PC-3 (cell line): ENCODE measurements around the gene ACSS3. TPM values are rescaled to one million over a fixed set of nuclear protein-coding genes. Genes with fewer than 3 reads are reported as not detected.
A peak's percentile ranks its signal among the peaks of the same experiment; 100 is the strongest.
"Not testable (repeated sequence)": the region's sequence is repeated elsewhere in the genome, so short reads cannot be mapped to it uniquely, and the experiment has no call there.

Experiments used
- ATAC-seq: fragments of 200-7000 bp; cut with Tn5 transposase; 2 replicates; pipeline ENCODE4 v1.9.1; 2020; ENCODE audit warnings: mild to moderate bottlenecking, moderate library complexity
- BruUV-seq: library from RNA; stranded (reverse); fragments of 400-500 nt; replicated peaks from 2 replicates; lab custom pipeline; 2021; lab: Mats Ljungman, UMichigan
- CTCF ChIA-PET: fragments of 300-600 bp; sonication (Branson Sonifier 250); formaldehyde crosslinking; loops from one replicate; lab custom pipeline; 2022; ENCODE audit warnings: antibody characterized with exemption; lab: Charles Lee
- POLR2A ChIA-PET: fragments of 300-600 bp; sonication (Branson Sonifier 250); formaldehyde crosslinking; loops from one replicate; lab custom pipeline; 2022; ENCODE audit warnings: antibody characterized with exemption; ENCODE audit not compliant: unreplicated experiment; lab: Charles Lee
- DNase-seq: peaks from one replicate; pipeline ENCODE4 v3.0.0-alpha.2; 2015
- H2AFZ ChIP-seq: fragments of 300-600 bp; sonication (generic); 2 replicates; pipeline ENCODE4 v1.6.0; 2016; ENCODE audit warnings: antibody characterized with exemption, low read length
- H3F3A ChIP-seq: fragments of 300-600 bp; sonication (generic); one replicate; pipeline ENCODE4 v1.6.0; 2017; ENCODE audit warnings: antibody characterized with exemption, low read length, control low read depth, mild to moderate bottlenecking; ENCODE audit not compliant: unreplicated experiment
- H3K27ac ChIP-seq: fragments of 300-600 bp; sonication (generic); 2 replicates; pipeline ENCODE4 v1.5.1; 2016; ENCODE audit warnings: mild to moderate bottlenecking, low read length
- H3K27me3 ChIP-seq: fragments of 300-600 bp; sonication (generic); 2 replicates; pipeline ENCODE4 v1.6.1; 2016; ENCODE audit warnings: low read length, mixed read lengths
- H3K36me3 ChIP-seq: fragments of 300-600 bp; sonication (generic); 2 replicates; pipeline ENCODE4 v1.6.1; 2016; ENCODE audit warnings: low read depth, mixed run types, low read length, mixed read lengths
- H3K4me1 ChIP-seq: fragments of 300-600 bp; sonication (generic); 2 replicates; pipeline ENCODE4 v1.5.1; 2016; ENCODE audit warnings: low read length; ENCODE audit not compliant: insufficient read depth
- H3K4me2 ChIP-seq: fragments of 300-600 bp; sonication (generic); 2 replicates; pipeline ENCODE4 v1.6.0; 2016; ENCODE audit warnings: low read length
- H3K4me3 ChIP-seq: fragments of 300-600 bp; sonication (generic); 2 replicates; pipeline ENCODE4 v1.5.1; 2016; ENCODE audit warnings: mild to moderate bottlenecking, low read length, mixed read lengths
- H3K79me2 ChIP-seq: fragments of 300-600 bp; sonication (generic); 2 replicates; pipeline ENCODE4 v1.6.1; 2017; ENCODE audit warnings: low read length, mixed read lengths
- H3K9ac ChIP-seq: fragments of 300-600 bp; sonication (generic); 2 replicates; pipeline ENCODE4 v1.6.0; 2016; ENCODE audit warnings: mild to moderate bottlenecking, low read length
- H3K9me2 ChIP-seq: fragments of 300-600 bp; sonication (generic); replicated peaks from 2 replicates; pipeline ENCODE4 v1.6.1; 2016; ENCODE audit warnings: mixed run types, low read length, mixed read lengths
- H3K9me3 ChIP-seq: fragments of 300-600 bp; sonication (generic); 2 replicates; pipeline ENCODE4 v1.6.1; 2016; ENCODE audit warnings: low read length, mixed read lengths
- H4K20me1 ChIP-seq: fragments of 300-600 bp; sonication (generic); 2 replicates; pipeline ENCODE4 v1.6.1; 2016; ENCODE audit warnings: low read length, mixed read lengths
- EZH2 ChIP-seq: fragments of 300-600 bp; sonication (generic); IDR thresholded peaks from one replicate; pipeline ENCODE4 v1.6.1; 2017; ENCODE audit warnings: antibody characterized with exemption, mild to moderate bottlenecking, low read length; ENCODE audit not compliant: unreplicated experiment
- EZH2phosphoT487 ChIP-seq: fragments of 300-600 bp; sonication (generic); IDR thresholded peaks from 2 replicates; pipeline ENCODE4 v1.6.1; 2018; ENCODE audit warnings: mild to moderate bottlenecking, antibody characterized with exemption, low read length, borderline replicate concordance
- intact Hi-C: fragments of 100-400 bp; cut with micrococcal nuclease; formaldehyde crosslinking; loops from 2 replicates; pipeline ENCODE4 v1.9.0; 2023
- total RNA-seq: library from RNA; depleted of rRNA; stranded (reverse); fragments of >200 nt; gene quantifications from 2 replicates; pipeline ENCODE4 v1.2.3, GENCODE V29; 2014
- TF ChIP-seq, protein P1 (sequence below): fragments of 300-600 bp; sonication (generic); conservative IDR thresholded peaks from 2 replicates; pipeline ENCODE4 v1.5.1; 2017; ENCODE audit warnings: antibody characterized with exemption, low read depth, mild to moderate bottlenecking, low read length

Gene ACSS3
- total RNA-seq, 1 experiment from 2014 or later, result not detected

DNA sequence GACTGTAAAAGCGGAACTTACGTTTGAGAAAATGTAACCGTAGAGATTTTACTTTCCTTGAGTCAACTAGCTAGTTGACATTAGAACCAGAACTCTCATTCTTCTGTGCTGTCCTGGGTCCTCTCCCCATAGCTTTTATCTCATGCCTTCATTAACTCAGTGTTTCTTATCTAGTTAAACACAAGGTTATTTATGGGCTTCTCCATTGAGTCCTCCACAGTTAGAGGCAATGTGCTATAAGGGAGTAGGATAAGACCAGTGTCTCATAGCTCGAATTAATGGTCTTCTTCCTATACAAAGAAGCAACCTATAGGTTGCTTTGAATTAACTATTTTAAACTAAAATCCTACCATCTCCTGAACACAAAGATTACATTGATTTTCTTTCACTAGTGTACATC, 129.8 kb downstream of the ACSS3 start:
- ATAC-seq (no peak), DNase-seq (no peak)
- no peak overlapping the region for H3K4me3 ChIP-seq
- peaks cover 11% of the 10 kb centered on the region; the same call in 1 of the 2 replicates for H3K4me1 ChIP-seq
- no peak overlapping the region for H3K4me2 ChIP-seq
- no peak overlapping the region for H2AFZ ChIP-seq
- H3K27me3 ChIP-seq, result no peaks in the 10 kb centered on the region
- CTCF ChIA-PET, result no interaction called here
- H4K20me1 ChIP-seq, result no peaks in the 10 kb centered on the region
- no peaks in the 10 kb centered on the region for H3K9me2 ChIP-seq
- no peaks in the 10 kb centered on the region for H3K79me2 ChIP-seq
- H3K36me3 ChIP-seq, result no peaks in the 10 kb centered on the region
- no peak overlapping the region for H3K9ac ChIP-seq
- no peaks in the 10 kb centered on the region for H3F3A ChIP-seq
- TF ChIP-seq EZH2phosphoT487, result no peak
- TF ChIP-seq, protein P1, sequence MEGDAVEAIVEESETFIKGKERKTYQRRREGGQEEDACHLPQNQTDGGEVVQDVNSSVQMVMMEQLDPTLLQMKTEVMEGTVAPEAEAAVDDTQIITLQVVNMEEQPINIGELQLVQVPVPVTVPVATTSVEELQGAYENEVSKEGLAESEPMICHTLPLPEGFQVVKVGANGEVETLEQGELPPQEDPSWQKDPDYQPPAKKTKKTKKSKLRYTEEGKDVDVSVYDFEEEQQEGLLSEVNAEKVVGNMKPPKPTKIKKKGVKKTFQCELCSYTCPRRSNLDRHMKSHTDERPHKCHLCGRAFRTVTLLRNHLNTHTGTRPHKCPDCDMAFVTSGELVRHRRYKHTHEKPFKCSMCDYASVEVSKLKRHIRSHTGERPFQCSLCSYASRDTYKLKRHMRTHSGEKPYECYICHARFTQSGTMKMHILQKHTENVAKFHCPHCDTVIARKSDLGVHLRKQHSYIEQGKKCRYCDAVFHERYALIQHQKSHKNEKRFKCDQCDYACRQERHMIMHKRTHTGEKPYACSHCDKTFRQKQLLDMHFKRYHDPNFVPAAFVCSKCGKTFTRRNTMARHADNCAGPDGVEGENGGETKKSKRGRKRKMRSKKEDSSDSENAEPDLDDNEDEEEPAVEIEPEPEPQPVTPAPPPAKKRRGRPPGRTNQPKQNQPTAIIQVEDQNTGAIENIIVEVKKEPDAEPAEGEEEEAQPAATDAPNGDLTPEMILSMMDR, result no peak
- TF ChIP-seq EZH2, result no peak
- POLR2A ChIA-PET, result no interaction called here
- no peaks in the 10 kb centered on the region for H3K9me3 ChIP-seq
- H3K27ac ChIP-seq, result no peak overlapping the region
- no TSS peak for BruUV-seq
- intact Hi-C loops, result no loop called here

DNA sequence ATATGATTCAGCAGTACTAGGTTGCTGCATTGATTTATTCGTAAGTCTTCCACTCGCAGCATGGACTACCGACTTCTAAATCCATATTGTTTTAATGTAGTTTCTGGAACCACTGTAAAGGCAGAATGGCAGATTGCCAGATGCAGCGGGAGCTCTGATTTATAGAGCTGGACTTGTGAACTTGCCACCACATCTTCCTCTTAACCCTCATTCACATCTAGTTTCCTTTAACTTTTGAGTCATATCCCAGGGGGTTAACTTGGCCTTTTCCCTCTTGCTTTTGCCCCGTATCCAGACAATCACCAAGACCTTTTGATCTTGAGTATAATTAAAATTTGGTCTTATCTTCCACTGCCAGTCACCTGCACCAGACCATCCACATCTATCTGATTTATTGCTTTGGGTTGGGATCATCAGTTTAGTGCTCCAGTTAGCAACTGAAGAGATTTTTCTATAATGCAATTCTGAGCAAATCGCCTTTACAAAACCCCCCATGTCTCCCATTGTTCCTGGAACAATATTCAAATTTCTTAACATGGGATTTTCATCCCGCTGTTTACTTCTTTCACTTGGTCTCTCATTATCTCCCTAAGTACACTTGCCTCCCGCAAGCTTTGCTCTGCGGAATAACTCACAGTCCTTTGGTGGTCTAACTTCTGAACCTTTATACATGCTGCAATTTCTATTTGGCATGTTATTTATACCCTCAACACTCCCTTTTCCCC, 130.5 kb downstream of the ACSS3 start:
- TF ChIP-seq, protein P1, result no peak
- no peak for TF ChIP-seq EZH2phosphoT487
- TF ChIP-seq EZH2, result no peak
- intact Hi-C loops, result no loop called here
- no peaks in the 10 kb centered on the region for H3K27me3 ChIP-seq
- no peaks in the 10 kb centered on the region for H3K36me3 ChIP-seq
- H3K9me2 ChIP-seq, result no peaks in the 10 kb centered on the region
- H3K79me2 ChIP-seq, result no peaks in the 10 kb centered on the region
- no peak overlapping the region for H3K4me2 ChIP-seq
- ChIA-PET CTCF (no interaction called here), POLR2A (no interaction called here)
- H4K20me1 ChIP-seq, result no peaks in the 10 kb centered on the region
- no TSS peak for BruUV-seq
- H2AFZ ChIP-seq, result no peak overlapping the region
- H3K9ac ChIP-seq, result no peak overlapping the region
- no peak for ATAC-seq
- no peaks in the 10 kb centered on the region for H3K9me3 ChIP-seq
- no peak overlapping the region for H3K4me3 ChIP-seq
- H3F3A ChIP-seq, result no peaks in the 10 kb centered on the region
- no peak overlapping the region for H3K27ac ChIP-seq
- no peak for DNase-seq
- H3K4me1 ChIP-seq, result peaks cover 11% of the 10 kb centered on the region; the same call in 1 of the 2 replicates

DNA sequence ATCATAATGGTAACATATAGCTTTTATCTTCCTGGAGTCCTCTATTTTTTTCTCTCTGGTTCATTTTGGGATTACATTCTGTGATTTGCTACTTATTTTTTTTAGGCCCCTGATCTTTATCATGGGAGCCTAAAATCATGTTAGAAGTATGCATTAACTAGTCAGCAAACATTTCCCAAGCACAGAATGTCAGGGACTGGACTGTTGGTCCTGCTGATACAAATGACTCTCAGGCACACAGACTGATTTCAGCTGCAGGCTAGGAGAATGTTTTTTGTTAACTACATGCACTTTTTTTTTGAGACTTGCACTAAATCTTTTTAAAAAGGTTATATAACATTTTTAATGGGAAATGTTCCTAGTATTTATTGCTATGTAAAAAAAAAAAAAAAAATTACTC, 131.1 kb downstream of the ACSS3 start:
- H3K27ac ChIP-seq, result no peak overlapping the region
- no TSS peak for BruUV-seq
- intact Hi-C loops, result no loop called here
- no peak for ATAC-seq
- H3K9me3 ChIP-seq, result no peaks in the 10 kb centered on the region
- H3K4me1 ChIP-seq, result peaks cover 11% of the 10 kb centered on the region; the same call in 1 of the 2 replicates
- no peaks in the 10 kb centered on the region for H4K20me1 ChIP-seq
- no peak overlapping the region for H3K4me3 ChIP-seq
- no peak for DNase-seq
- H3K36me3 ChIP-seq, result no peaks in the 10 kb centered on the region
- no peaks in the 10 kb centered on the region for H3F3A ChIP-seq
- no peak for TF ChIP-seq EZH2
- TF ChIP-seq, protein P1, result no peak
- no peak for TF ChIP-seq EZH2phosphoT487
- H3K79me2 ChIP-seq, result no peaks in the 10 kb centered on the region
- H3K9ac ChIP-seq, result no peak overlapping the region
- no peak overlapping the region for H2AFZ ChIP-seq
- POLR2A ChIA-PET, result no interaction called here
- CTCF ChIA-PET, result no interaction called here
- H3K4me2 ChIP-seq, result no peak overlapping the region
- no peaks in the 10 kb centered on the region for H3K9me2 ChIP-seq
- no peaks in the 10 kb centered on the region for H3K27me3 ChIP-seq

DNA sequence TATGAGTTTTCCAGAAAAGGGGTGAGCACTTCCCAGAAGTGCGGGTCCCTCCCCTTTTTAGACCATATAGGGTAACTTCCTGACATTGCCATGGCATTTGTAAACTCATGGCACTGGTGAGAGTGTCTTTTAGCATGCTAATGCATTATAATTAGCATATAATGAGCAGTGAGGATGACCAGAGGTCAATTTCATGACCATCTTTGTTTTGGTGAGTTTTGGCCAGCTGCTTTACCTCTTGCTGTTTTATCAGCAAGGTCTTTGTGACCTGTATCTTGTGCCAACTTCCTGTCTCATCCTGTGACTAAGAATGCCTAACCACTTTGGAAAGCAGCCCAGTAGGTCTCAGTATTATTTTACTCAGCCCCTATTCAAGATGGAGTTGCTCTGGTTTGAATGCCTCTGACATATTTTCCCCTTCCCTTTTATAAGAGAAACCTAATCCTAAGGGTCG, 131.9 kb downstream of the ACSS3 start:
- POLR2A ChIA-PET, result not testable (repeated sequence)
- peak; percentile 77 for DNase-seq
- ATAC-seq, result peak; percentile 68

More for the DNA sequence above, 131.9 kb downstream of the ACSS3 start:
- CTCF ChIA-PET, H3K4me2 ChIP-seq, H3K36me3 ChIP-seq, H3K9ac ChIP-seq, BruUV-seq, H3F3A ChIP-seq, H3K27ac ChIP-seq, intact Hi-C loops, H3K79me2 ChIP-seq, H3K9me2 ChIP-seq, H3K9me3 ChIP-seq, H4K20me1 ChIP-seq, H2AFZ ChIP-seq, H3K4me3 ChIP-seq, H3K27me3 ChIP-seq: not testable (repeated sequence)
- peaks cover 11% of the 10 kb centered on the region; the same call in 1 of the 2 replicates for H3K4me1 ChIP-seq
